Activated CD8-positive, alpha-beta memory T cell treated with anti-CD3 and anti-CD28 coated beads, Interleukin-2, amount 50 U/mL, for 4 hours (primary cell): ENCODE measurements around the gene SDHAF3.

Experiments
- DNase-seq: peaks from one replicate; pipeline ENCODE4 v3.0.0-alpha.2; 2020

Gene SDHAF3

DNA sequence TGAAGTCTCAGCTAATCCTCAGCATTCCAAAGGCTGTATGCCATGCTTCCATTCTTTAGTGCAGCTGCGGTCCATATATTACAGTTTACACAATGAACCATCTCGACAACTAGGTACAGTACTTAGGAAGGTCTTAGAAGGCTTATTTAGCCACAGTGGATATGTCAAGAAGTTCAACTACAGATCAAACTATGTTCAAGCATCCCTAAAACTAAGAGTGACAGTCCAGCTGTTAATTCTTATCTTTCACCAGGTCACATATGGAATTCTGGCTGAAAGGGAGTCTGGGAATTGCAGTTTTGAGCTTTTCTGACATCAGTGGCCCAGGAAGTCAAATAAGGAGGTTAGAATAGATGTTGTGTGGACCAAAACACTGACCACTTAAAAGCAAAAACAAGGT is 106.8 kb downstream of the SDHAF3 start:
- no peak for DNase-seq

DNA sequence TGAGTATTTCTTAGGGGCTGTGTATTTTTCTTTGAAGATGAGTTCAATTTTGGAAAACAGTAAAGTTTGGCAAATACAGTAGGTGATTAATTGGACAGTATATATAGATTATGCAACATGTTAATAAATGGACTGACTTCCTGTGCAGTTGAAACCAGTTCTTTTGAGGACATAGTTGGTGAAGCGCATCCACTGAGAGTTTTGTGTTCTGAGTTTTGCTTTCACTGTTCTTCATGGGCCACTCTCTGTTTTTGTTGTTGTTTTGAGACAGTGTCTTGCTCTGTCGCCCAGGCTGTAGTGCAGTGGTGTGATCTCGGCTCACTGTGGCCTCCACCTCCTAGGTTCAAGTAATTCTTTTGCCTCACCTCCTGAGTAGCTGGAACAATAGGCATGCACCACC is 109.0 kb downstream of the SDHAF3 start:
- DNase-seq: no peak
